ENCODE results near the gene IGF1. TPM values are rescaled to one million over a fixed set of nuclear protein-coding genes. Genes with fewer than 3 reads are reported as not detected.
"Not testable (repeated sequence)": the region's sequence is repeated elsewhere in the genome, so short reads cannot be mapped to it uniquely, and the experiment has no call there.

IGF1 gene
- total and polyA plus RNA-seq, 8 donors, result 0.89 to 14.5 (median 10.2) TPM

- TF ChIP-seq EP300 (IDR thresholded peaks at IDR 0.05), result no peak
- no peak for TF ChIP-seq POLR2A (IDR thresholded peaks at IDR 0.05)
- no peak for TF ChIP-seq CTCF (IDR thresholded peaks at IDR 0.05)
- TF ChIP-seq POLR2AphosphoS5 (IDR thresholded peaks at IDR 0.05), result no peak
- Histone ChIP-seq H3K27me3 (no peaks in the 10 kb centered on the region), H3K36me3 (no peaks in the 10 kb centered on the region), H3K4me1 (no peaks in the 10 kb centered on the region), H3K27ac (no peak overlapping the region), H3K9me3 (peaks cover 0 to 4% (median 0%) of the 10 kb centered on the region in 4 donors), H3K4me3 (no peak overlapping the region)
- WGBS, 5 donors, result 53 to 91% (median 69%) methylated on average over 2 of the region's 2 CpGs
- intact Hi-C loops (cut with DNase I; ENCODE audit: low total_unique reads), result no loop called here
- no peak for DNase-seq
Measured at GRCh38 chr12:102369876-102370275, 110.5 kb downstream of the IGF1 start.

- Histone ChIP-seq H3K4me1 (no peaks in the 10 kb centered on the region), H3K4me3 (no peak overlapping the region), H3K27me3 (no peaks in the 10 kb centered on the region), H3K36me3 (no peaks in the 10 kb centered on the region), H3K27ac (no peak overlapping the region), H3K9me3 (peaks cover 0 to 4% (median 0%) of the 10 kb centered on the region in 4 donors)
- TF ChIP-seq POLR2AphosphoS5 (IDR thresholded peaks at IDR 0.05), result no peak
- no peak for TF ChIP-seq EP300 (IDR thresholded peaks at IDR 0.05)
- no peak for TF ChIP-seq POLR2A (IDR thresholded peaks at IDR 0.05)
- TF ChIP-seq CTCF (IDR thresholded peaks at IDR 0.05), result no peak
- DNase-seq, result no peak
- intact Hi-C loops (cut with DNase I; ENCODE audit: low total_unique reads), result no loop called here
Measured at GRCh38 chr12:102365365-102365764, 115.0 kb downstream of the IGF1 start.

GRCh38 chr12:102364709-102365108 lies 115.7 kb downstream of the IGF1 start:
- WGBS, 5 donors, result 80 to 91% (median 85%) methylated on average over 1 of the region's 1 CpG
- DNase-seq, result no peak

GRCh38 chr12:102356690-102357089 lies 123.7 kb downstream of the IGF1 start:
- 81 to 94% (median 86%) methylated on average over 2 of the region's 2 CpGs for WGBS, 5 donors
- Histone ChIP-seq H3K4me3 (no peak overlapping the region), H3K36me3 (no peaks in the 10 kb centered on the region)

More at GRCh38 chr12:102364709-102365108, 115.7 kb downstream of the IGF1 start:
- TF ChIP-seq CTCF (IDR thresholded peaks at IDR 0.05), result no peak
- no peak for TF ChIP-seq POLR2AphosphoS5 (IDR thresholded peaks at IDR 0.05)
- no peak for TF ChIP-seq EP300 (IDR thresholded peaks at IDR 0.05)
- TF ChIP-seq POLR2A (IDR thresholded peaks at IDR 0.05), result no peak
- Histone ChIP-seq H3K27me3 (no peaks in the 10 kb centered on the region), H3K4me3 (no peak overlapping the region), H3K9me3 (peaks cover 0 to 3% (median 0%) of the 10 kb centered on the region in 4 donors), H3K4me1 (no peaks in the 10 kb centered on the region), H3K27ac (no peak overlapping the region), H3K36me3 (no peaks in the 10 kb centered on the region)
- intact Hi-C loops (cut with DNase I; ENCODE audit: low total_unique reads), result no loop called here

GRCh38 chr12:102354281-102354680 lies 126.1 kb downstream of the IGF1 start:
- H3K4me1 ChIP-seq; intact Hi-C loops (cut with DNase I; ENCODE audit: low total_unique reads); H3K27ac ChIP-seq; H3K36me3 ChIP-seq; H3K4me3 ChIP-seq; H3K27me3 ChIP-seq; DNase-seq: not testable (repeated sequence)
- peaks cover 0 to 16% (median 11%) of the 10 kb centered on the region in 4 donors for H3K9me3 ChIP-seq
- WGBS, 5 donors, result 88 to 100% (median 92%) methylated on average over 1 of the region's 1 CpG

More at GRCh38 chr12:102356690-102357089, 123.7 kb downstream of the IGF1 start:
- DNase-seq, result no peak
- no peak overlapping the region for H3K27ac ChIP-seq
- no peaks in the 10 kb centered on the region for H3K4me1 ChIP-seq
- TF ChIP-seq CTCF (IDR thresholded peaks at IDR 0.05), result no peak
- TF ChIP-seq POLR2AphosphoS5 (IDR thresholded peaks at IDR 0.05), result no peak
- TF ChIP-seq EP300 (IDR thresholded peaks at IDR 0.05), result no peak
- TF ChIP-seq POLR2A (IDR thresholded peaks at IDR 0.05), result no peak
- intact Hi-C loops (cut with DNase I; ENCODE audit: low total_unique reads), result no loop called here
- H3K27me3 ChIP-seq, result no peaks in the 10 kb centered on the region
- H3K9me3 ChIP-seq, result peaks cover 0 to 16% (median 11%) of the 10 kb centered on the region in 4 donors
